IPS-18c (cell line): ENCODE measurements around the gene RAPGEF1.
"Not testable (repeated sequence)": the region's sequence is repeated elsewhere in the genome, so short reads cannot be mapped to it uniquely, and the experiment has no call there.

Source experiments
- H3K4me3 ChIP-seq: 2 replicates; pipeline ENCODE4 v1.7.0; 2013; ENCODE audit warnings: low read depth, mild to moderate bottlenecking, low read length, moderate library complexity; ENCODE audit not compliant: insufficient read depth
- H3K9me3 ChIP-seq: one replicate; pipeline ENCODE4 v1.6.1; 2013; ENCODE audit warnings: mild to moderate bottlenecking, low read length, moderate library complexity; ENCODE audit not compliant: control insufficient read depth, insufficient read depth

RAPGEF1 gene

DNA sequence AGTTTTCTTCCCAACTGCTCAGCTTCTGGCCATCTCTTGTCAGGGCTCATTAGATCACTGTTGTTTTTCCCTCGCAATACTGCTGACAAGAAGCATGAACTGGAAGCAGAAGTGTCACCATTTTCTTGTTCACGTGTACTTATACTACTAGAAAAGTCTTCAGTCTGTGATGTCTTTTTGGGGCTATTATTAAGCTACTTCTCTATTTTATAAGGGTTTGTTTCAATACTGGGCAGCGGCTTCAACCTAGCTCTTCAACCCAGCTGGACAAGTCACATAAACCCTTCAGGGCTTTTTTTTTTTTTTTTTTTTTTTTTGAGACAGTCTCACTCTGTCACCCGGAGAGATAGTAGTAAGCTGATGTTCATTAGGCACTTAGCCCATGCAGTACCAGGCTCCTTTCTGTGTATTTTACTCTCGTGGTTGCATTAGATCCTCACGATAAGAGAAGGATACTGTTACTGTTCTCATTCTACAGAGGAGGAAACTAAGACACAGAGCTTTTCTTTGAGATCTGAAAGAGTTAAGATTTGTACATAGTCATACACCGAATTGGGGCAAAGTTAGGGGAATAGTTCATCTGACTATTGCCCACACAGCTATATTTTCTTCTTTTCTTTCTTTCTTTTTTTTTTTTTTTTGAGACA, 20.5 kb downstream of the RAPGEF1 start:
- Histone ChIP-seq H3K4me3 (no peak overlapping the region), H3K9me3 (no peaks in the 10 kb centered on the region)

DNA sequence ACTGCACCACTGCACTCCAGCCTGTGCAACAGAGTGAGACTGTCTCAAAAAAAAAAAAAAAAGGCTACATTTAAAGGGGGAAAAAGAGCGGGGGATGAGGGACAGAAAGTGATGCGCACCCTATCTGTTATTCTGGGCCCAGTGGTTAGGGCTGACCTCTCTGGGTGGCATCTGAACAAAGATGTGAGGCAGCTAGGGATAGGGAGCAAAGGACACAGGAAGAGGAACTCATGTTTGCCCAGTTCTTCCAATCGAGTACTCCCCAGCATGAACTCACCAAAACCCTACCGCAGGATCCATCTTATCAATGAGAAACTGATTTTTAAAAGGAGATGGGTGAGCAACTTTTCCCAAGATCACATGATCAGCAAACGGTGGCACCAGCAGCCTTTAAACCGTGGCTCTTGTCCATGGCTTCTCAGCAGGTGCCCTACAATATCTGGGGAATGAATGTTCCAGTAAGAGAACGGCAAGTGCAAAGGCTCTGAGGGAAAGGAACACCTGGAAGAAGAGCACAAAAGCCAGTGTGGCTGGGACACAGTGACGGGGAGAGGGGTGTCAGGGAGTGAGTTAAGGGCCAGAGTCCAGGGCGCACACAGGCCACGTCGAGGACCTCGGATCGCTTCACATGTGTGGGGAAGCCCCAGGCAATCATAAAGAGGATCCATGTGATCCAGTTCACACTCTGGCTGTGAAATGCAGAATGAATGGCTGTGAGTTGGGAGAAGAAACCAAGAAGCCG, 22.0 kb downstream of the RAPGEF1 start:
- Histone ChIP-seq H3K4me3 (no peak overlapping the region), H3K9me3 (no peaks in the 10 kb centered on the region)

DNA sequence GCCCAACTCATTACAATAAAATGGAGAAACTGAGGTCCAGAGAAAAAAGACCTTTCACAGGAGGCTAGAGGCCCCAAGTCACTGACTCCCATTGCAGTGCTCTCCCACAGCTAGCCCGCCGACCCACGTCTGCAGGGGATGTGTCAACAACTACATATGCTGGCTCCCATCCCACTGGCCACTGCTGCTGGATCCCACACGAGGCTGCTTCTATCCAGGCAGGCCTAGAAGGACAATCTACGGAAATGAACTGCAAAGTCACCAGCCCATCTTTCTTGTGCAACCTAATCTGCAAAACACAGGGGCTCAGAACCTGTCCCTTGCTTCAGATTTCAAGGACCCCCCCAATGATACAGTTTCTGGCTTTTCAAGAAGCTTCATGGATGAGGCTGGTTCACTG, 24.0 kb downstream of the RAPGEF1 start:
- no peaks in the 10 kb centered on the region for H3K9me3 ChIP-seq
- H3K4me3 ChIP-seq: no peak overlapping the region

DNA sequence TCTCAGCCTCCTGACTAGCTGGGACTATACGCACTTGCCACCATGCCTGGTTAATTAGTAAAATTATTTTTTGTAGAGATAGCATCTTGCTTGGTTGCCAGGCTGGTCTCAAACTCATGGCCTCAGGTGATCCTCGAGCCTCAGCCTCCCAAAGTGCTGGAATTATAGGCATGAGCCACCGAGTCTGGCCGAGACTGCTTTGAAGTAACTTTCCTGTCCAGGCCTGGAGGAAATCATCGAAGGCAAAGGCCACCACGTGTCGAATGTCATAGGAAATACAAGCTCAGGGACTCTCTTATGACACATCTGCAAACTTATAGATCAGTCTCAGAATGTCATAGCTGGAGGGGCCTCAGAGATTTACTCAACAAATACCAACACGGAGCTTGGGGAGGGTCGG, 25.1 kb downstream of the RAPGEF1 start:
- no peak overlapping the region for H3K4me3 ChIP-seq

DNA sequence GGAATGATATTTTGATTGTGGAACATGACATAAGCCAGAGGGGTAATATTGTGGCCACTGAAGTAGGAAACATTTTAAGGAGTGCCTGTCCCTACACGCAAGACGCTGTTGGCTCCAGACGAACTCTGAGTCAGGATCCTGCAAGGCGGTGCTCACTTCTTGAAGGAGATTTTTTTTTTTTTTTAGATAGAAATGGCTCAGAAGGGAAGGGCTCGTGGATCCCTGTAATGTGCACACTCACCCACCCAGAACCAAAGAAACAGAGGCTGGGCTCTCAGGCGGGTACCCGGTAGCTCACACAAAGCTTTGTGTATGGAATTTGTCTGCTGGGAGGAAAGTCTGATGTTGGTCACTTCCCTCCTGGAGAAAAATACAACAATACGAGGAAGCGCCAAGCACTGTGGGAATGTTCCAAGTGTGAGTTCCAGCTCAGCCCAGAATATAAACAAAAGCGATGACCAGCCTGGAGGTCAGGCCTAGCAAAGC, 25.7 kb downstream of the RAPGEF1 start:
- no peaks in the 10 kb centered on the region for H3K9me3 ChIP-seq
- H3K4me3 ChIP-seq: no peak overlapping the region

More for the DNA sequence above, 25.1 kb downstream of the RAPGEF1 start:
- no peaks in the 10 kb centered on the region for H3K9me3 ChIP-seq

DNA sequence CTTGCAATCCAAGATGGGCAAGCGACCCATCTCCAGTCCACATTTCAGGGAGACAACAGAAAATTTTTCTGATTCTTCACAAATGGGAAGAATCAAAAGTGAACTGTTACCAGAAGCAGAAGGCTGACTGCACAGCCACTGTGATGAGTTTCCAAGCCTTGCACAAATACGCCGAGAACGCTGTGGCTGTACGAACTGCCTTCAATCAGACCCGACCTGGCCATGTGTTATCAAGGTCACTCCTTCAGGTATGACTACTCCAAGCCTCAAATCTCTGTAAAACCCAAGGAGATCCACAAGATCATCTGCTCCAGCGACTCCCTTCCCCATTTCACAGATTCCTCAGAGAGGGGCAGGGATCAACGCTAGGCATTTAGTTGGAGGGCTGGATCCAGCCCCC, 26.9 kb downstream of the RAPGEF1 start:
- H3K9me3 ChIP-seq: no peaks in the 10 kb centered on the region
- no peak overlapping the region for H3K4me3 ChIP-seq

DNA sequence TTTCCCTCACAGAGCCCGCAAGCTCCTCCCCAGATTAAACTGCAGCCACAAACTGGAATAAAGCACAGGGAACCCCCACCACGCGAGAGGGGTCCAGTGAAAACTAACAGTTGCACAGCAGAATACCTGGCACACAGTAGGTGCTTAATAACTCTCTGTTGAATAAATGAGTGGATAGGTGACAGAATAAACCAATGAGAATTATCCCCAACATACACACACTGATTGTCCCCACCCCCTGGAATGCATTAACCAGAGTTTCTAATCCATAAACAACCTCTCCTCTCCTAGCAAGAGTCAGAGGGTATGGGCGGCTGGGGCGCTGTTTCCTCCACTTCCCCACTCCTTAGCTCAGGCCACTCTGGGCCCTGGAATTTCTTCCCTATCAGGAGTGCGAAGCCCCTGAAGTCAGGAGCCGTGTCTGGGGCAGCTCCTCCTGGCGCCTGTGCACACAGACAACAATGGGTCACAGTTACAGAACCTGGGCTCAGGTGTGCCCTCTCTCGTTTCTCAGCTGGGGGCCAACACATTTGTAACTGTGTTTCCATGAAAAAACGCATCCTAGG, 27.6 kb downstream of the RAPGEF1 start:
- Histone ChIP-seq H3K4me3 (no peak overlapping the region), H3K9me3 (no peaks in the 10 kb centered on the region)

DNA sequence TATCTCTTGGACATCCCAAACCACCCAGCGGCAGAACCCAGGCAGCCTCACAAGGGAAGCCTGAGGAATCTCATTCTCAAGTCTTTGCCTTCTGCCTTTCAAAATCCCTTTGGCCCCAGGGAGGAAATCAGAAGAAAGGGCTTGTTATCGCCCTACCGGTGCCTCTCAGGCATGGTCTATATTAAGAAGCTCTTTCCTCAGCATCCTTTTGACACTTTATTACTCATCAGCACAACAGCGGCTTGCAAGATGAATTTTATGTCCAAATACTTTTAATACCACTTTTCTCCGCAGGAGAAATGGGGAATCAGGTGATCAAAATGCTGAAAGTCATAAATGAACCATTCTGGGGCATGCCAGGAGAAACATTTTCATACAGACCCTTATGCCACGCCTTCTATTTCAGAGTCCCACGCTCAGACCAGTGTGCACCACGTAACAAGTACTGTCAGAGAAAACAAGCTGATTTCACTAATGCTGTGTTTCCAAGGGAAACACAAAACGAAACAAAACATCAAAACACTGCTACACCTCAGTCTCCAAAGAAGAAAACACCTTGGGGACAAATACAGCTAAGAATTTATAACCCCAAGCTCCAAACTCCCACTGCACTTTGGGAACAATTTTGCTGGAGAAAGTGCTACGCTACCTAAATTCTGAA, 30.0 kb downstream of the RAPGEF1 start:
- Histone ChIP-seq H3K9me3 (no peaks in the 10 kb centered on the region), H3K4me3 (no peak overlapping the region)

DNA sequence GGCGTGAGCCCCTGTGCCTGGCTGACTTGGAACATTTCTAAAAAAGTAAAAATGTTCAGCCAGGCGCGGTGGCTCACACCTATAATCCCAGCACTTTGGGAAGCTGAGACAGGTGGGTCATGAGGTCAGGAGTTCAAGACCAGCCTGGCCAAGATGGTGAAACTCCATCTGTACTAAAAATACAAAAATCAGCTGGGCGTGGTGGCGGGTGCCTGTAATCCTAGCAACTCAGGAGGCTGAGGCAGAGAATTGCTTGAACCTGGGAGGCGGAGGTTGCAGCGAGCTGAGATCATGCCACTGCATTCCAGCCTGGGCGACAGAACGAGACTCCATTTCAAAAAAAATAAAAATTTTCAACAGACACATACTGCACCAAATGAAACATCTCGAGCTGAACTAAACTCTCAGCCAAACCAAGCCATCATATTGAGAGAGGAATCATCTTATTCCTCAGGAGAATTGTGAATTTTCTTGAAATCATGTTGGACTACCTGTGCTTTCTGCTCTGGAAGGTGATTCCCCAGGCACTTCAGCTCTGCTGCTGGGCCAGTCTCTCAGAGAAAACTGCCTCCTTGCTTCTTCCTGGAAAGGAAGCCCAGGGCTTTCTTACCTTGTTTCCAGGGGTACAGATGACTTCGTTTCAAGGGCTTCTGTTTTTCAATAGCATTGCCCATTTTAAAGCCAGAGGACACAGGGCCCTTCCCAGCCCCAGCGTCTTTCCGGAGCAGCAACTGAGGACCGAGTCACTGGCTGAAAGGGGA, 30.7 kb downstream of the RAPGEF1 start:
- not testable (repeated sequence) for H3K9me3 ChIP-seq, H3K4me3 ChIP-seq

DNA sequence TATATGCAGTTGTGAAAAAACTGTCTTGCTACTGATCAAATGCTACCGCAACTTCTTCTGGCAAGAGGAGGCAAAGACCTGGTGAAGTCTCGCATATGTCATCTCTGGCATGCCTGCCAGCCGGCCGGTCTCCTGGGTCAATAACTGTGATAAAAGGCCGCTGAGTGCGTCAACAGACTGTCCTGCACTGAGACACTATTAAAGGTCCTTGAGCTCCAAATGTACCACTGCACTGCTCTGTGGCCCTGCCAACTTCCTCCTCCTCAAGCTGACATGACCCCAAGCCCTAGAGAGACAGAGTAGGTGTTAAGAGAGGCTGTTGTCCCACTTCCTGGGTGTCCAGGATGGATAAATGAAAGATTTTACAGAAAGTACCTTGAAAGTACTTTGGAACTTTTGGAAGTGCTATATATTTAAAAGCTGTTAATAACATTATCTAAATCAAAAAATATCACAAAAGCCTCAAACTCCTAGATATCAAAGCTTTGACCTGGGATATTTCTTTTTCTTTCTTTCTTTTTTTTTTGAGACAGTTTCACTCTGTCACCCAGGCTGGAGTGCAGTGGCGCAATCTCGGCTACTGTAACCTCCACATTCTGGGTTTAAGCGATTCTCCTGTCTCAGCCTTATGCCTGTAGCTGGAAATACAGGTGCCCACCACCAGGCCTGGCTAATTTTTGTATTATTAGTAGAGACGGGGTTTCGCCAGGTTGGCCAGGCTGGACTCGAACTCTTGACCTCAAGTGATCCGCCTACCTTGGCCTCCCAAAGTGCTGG, 31.5 kb downstream of the RAPGEF1 start:
- H3K9me3 ChIP-seq: no peaks in the 10 kb centered on the region
- no peak overlapping the region for H3K4me3 ChIP-seq

DNA sequence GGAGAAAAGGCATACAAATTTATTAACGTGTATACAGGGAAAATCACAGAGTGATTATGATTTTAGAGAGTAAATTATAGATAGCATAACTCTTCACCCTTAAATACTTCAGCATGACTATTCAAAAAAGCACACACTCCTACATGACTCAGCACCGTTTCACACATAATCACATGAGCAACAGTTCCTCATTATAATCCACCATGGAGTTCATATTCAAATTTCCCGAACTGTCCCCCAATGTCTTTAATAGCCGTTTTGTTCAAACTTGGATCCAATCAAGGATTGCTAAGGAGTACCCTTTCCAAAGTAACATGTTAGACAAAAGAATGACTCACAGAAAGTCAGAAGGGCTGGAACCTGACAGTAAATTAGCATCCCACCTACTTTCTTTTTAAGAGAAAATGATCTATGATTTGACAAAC, 32.1 kb downstream of the RAPGEF1 start:
- H3K4me3 ChIP-seq: no peak overlapping the region
- H3K9me3 ChIP-seq: no peaks in the 10 kb centered on the region

DNA sequence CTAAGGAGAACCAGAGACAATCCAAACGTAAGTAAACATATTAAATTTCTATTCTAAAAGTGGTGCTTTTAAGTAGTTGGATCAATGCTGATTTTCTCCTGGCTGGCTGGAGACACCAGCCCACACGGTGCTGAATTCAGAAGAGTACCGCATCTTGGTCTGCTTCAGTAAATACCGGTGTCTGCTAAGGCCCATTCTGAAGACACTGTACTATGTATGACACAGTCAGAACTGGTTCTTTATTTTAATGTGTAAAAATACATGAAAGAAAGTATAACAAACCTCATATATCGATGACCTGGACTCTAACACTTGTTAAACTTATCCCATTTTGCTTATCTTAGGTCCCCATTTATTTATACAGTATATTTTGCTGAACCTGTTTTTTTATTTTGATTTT, 32.8 kb downstream of the RAPGEF1 start:
- no peaks in the 10 kb centered on the region for H3K9me3 ChIP-seq
- H3K4me3 ChIP-seq: no peak overlapping the region

DNA sequence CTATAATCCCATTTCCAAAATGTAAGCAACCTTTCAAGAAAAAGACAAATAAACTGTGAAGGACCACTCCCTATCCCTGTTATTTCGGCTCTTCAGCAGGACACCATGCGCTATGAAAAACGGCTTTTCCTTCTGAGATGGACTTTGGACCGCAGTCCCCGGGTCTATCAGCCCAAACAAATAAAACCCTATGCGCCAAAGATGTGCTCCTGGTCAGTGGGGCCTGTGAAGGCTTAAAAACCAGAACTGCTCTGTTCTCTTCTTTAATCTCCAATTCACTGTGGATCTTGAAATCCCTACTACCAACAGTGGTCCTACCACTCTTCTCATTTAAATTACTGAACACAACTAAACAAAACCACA, 33.3 kb downstream of the RAPGEF1 start:
- no peak overlapping the region for H3K4me3 ChIP-seq

DNA sequence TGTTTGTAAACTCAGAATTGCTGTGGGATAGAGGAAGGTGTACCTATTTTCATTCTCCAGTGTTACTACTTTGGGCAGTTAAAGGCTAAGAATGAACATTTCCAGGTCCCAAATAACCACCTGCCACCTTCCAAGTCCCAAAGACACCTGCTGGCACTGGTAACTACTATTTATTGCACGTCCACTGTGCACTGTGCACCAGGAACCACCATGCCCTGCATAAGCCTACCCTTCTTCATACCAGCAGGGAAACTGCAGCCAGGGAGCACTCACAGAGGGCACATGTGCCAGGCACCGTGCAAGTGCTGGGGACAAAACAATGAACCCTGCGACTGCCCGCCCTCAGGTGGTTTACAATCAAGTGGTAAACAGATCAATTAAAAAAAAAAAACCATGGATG, 34.9 kb downstream of the RAPGEF1 start:
- no peak overlapping the region for H3K4me3 ChIP-seq

More for the DNA sequence above, 33.3 kb downstream of the RAPGEF1 start:
- no peaks in the 10 kb centered on the region for H3K9me3 ChIP-seq

DNA sequence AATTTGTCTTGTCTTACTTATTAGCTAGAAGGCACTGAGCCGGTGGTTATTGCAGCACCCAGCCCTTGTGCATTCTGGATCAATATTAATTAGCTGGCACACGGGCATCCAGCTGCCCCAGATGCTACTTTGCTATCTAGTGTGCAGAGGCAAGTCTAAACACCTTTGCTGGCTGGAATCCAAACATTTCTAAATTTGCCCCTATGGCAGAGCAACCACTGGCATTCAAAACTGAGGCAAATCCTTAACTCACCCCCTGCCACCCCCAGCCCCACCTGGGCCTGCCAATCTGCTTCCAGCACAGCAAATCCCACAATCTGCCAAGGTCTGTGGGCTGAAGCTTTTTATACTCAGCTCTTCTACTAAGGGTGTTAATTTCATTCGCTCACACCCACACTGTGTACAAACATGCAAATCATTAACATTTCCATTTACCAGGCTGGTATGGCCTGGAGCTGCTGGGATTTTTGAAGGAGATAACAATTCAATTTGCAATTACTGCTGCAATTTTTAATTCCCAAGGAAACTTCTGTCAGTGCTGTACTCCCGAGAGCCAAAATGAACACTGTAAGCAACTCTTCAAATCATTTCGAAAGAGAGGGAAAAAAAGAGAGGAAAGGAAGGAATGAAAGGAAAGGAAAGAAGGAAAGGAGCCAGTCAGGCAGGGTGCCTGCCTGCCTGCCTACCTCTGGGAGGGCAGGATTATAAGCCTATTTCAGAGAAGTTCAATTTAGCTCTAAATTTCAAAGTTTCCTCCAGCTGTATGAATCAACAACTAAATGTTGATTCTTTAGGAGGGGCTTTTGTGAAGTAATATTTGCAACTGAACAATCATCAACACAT, 35.5 kb downstream of the RAPGEF1 start:
- no peaks in the 10 kb centered on the region for H3K9me3 ChIP-seq
- no peak overlapping the region for H3K4me3 ChIP-seq

More for the DNA sequence above, 34.9 kb downstream of the RAPGEF1 start:
- H3K9me3 ChIP-seq: no peaks in the 10 kb centered on the region

DNA sequence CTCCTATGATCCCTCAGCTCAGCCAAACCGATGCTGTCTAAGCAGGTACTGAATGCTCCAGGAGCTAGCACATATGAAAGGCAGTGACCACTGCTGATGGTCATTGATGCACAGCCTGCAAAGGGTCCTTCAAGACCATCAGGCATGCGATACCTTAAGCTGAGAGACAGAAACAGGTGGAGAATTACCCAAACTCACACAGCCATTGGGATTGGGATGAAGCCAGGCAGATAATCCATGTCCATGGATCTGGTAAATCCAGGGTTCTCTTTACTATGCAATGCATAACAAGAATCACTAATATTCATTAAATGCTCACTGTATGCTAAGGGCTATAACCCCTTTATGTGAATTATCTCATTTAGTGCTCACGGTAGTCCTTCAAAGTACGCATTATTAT, 36.2 kb downstream of the RAPGEF1 start:
- H3K9me3 ChIP-seq: no peaks in the 10 kb centered on the region
- H3K4me3 ChIP-seq: no peak overlapping the region
